Stimulated activated naive CD8-positive, alpha-beta T cell treated with anti-CD3 and anti-CD28 coated beads, Interleukin-15, Interleukin-2, amounts not matched to agents 100 ng/mL and 50 ng/mL, for 24 hours (primary cell): ENCODE measurements around the gene HSD17B4.
"Not testable (repeated sequence)": the region's sequence is repeated elsewhere in the genome, so short reads cannot be mapped to it uniquely, and the experiment has no call there.

Source experiments
- H3K27ac Mint-ChIP-seq: one replicate; pipeline ENCODE4 v1.8.0; 2021; ENCODE audit warnings: mild to moderate bottlenecking, mixed read lengths
- H3K27me3 Mint-ChIP-seq: one replicate; pipeline ENCODE4 v1.8.0; 2021; ENCODE audit warnings: mixed read lengths
- H3K36me3 Mint-ChIP-seq: one replicate; pipeline ENCODE4 v1.8.0; 2021; ENCODE audit warnings: low read depth, mixed read lengths
- H3K4me1 Mint-ChIP-seq: one replicate; pipeline ENCODE4 v1.8.0; 2021; ENCODE audit warnings: low read depth, mixed read lengths
- H3K4me3 Mint-ChIP-seq: one replicate; pipeline ENCODE4 v1.8.0; 2021; ENCODE audit warnings: mild to moderate bottlenecking, mixed read lengths
- H3K9me3 Mint-ChIP-seq: one replicate; pipeline ENCODE4 v1.8.0; 2021; ENCODE audit warnings: mixed read lengths

HSD17B4 gene

DNA sequence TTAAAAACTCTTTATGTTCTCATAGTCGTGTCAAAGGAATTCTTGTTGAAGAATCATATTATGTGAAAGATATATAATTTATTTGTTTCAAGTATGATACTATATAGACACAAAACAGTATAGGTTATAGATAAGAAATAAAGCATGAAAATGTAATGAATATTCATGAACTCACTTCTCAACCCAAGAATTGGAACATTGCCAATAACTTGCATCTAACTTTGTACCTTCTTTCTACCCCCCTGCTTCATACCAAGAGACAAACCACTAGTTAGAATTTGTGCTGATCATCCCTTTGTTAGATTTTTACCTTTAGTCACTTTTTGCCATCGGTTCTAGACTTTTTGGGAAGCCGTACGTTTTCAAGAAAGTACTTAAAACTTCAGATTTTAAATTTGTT is 32.6 kb downstream of the HSD17B4 start:
- Mint-ChIP-seq H3K36me3 (peaks cover 44% of the 10 kb centered on the region), H3K4me1 (no peaks in the 10 kb centered on the region), H3K27me3 (no peaks in the 10 kb centered on the region), H3K27ac (no peak overlapping the region), H3K4me3 (no peak overlapping the region), H3K9me3 (no peaks in the 10 kb centered on the region)

DNA sequence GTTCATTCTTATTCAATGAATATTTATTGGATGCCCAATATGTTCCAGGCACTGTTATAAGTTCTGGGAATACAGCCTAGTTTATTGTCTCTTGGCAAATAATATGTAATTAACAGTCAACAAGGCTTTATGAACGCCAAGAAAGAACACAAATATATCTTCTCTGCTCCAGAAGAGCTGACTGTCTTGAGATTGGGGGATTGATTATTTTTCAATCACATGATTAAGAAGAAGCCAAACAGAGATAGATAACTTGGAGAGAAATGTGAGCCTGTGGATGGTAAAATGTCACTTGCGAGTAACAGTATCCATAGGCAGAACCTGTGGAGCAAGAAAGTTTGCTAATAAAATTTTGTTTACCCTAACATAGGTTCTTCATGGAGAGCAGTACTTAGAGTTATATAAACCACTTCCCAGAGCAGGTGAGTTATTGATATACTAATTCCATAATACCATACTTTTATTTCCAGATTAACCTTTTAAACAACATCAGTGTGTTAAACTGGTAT is 49.4 kb downstream of the HSD17B4 start:
- H3K27me3 Mint-ChIP-seq: no peaks in the 10 kb centered on the region
- peaks cover 5% of the 10 kb centered on the region for H3K9me3 Mint-ChIP-seq
- no peaks in the 10 kb centered on the region for H3K4me1 Mint-ChIP-seq
- peaks cover 58% of the 10 kb centered on the region for H3K36me3 Mint-ChIP-seq
- H3K27ac Mint-ChIP-seq: no peak overlapping the region
- no peak overlapping the region for H3K4me3 Mint-ChIP-seq

DNA sequence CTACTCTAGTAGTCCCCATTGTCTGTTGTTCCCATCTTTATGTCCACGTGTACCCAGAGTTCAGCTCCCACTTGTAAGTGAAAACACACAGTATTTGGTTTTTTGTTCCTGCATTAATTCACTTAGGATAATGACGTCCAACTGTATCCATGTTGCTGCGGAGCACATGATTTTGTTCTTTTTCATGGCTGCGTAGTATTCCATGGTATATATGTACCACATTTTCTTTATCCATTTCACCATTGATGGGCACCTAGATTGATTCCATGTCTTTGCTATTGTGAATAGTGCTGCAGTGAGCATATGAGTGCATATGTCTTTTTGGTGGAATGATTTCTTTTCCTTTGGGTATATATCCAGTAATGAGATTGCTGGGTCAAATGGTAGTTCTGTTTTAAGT is 51.6 kb downstream of the HSD17B4 start:
- H3K36me3 Mint-ChIP-seq: peaks cover 68% of the 10 kb centered on the region
- not testable (repeated sequence) for H3K4me3 Mint-ChIP-seq, H3K27ac Mint-ChIP-seq, H3K27me3 Mint-ChIP-seq, H3K9me3 Mint-ChIP-seq, H3K4me1 Mint-ChIP-seq

DNA sequence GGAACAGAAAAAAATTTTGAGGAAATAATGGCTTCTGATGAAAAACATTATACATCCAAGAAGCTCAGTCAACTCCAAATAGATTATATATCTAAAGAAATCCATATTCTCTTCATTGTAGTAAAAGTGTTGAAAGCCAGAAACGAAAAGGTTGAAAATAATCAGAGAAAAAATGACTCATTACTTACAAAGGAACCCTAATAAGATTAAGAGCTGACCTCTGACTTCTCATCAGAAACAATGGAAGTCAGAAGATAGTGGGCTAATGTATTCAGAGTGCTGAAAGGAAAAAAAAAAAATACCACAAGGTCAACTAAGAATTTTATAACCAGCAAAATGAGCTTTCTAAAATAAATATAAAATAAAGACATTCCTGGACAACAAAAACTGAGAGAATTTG is 60.0 kb downstream of the HSD17B4 start:
- Mint-ChIP-seq H3K36me3 (peaks cover 60% of the 10 kb centered on the region), H3K4me3 (no peak overlapping the region), H3K27me3 (no peaks in the 10 kb centered on the region), H3K9me3 (no peaks in the 10 kb centered on the region), H3K27ac (no peak overlapping the region), H3K4me1 (no peaks in the 10 kb centered on the region)

DNA sequence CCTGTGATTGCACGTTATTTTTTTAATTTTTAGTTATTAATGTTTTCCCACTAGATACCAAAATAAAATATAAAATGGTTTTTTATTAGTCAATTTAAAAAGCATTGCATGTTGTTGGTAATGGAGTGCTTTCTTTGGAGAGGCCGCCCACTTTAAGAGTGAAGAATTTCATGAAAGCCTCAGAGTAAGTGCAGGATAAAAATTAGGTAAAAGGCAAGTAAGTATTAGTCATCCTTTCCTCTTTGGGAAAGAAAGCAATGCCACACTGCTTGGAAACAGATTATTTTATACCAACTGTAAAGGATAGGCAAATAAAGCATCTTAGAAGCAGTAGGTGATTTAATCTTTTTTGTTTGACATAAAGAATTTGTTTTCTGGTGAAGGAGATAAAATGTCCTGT is 62.9 kb downstream of the HSD17B4 start:
- Mint-ChIP-seq H3K27ac (no peak overlapping the region), H3K36me3 (peaks cover 54% of the 10 kb centered on the region), H3K27me3 (no peaks in the 10 kb centered on the region), H3K4me3 (no peak overlapping the region), H3K9me3 (no peaks in the 10 kb centered on the region), H3K4me1 (no peaks in the 10 kb centered on the region)

DNA sequence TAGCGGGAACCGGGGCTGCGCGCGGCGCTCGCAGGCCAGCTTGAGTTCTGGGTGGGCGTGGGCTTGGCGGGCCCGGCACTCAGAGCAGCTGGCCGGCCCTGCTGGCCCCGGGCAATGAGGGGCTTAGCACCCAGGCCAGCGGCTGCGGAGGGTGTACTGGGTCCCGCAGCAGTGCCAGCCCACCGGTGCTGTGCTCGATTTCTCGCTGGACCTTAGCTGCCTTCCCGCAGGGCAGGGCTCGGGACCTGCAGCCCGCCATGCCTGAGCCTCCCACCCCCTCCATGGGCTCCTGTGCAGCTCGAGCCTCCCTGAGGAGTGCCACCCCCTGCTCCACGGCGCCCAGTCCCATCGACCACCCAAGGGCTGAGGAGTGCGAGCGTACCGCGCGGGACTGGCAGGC is 64.8 kb downstream of the HSD17B4 start:
- not testable (repeated sequence) for H3K27me3 Mint-ChIP-seq, H3K4me3 Mint-ChIP-seq, H3K9me3 Mint-ChIP-seq, H3K27ac Mint-ChIP-seq, H3K4me1 Mint-ChIP-seq
- peaks cover 58% of the 10 kb centered on the region for H3K36me3 Mint-ChIP-seq

DNA sequence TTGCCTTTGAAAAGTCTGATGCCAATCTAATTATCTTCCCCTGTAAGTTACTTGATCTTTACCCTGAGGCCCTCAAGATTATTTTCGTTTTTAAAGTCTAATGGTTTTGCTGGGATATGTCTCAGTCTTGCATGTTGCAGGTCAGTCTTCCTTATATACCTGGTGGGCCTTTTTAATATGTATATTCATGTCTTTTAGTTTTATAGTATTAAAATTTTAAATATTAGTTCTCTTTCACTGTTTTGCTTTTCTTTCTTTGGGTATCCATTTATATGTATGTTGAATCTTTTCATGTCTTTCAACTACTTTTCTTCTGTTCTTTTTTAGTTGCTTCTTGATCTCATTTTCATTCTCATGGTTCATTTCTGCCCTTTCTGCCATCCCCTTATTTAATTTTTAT is 68.9 kb downstream of the HSD17B4 start:
- no peaks in the 10 kb centered on the region for H3K4me1 Mint-ChIP-seq
- H3K36me3 Mint-ChIP-seq: peaks cover 51% of the 10 kb centered on the region
- H3K9me3 Mint-ChIP-seq: peaks cover 9% of the 10 kb centered on the region
- no peak overlapping the region for H3K27ac Mint-ChIP-seq
- no peaks in the 10 kb centered on the region for H3K27me3 Mint-ChIP-seq
- H3K4me3 Mint-ChIP-seq: no peak overlapping the region

DNA sequence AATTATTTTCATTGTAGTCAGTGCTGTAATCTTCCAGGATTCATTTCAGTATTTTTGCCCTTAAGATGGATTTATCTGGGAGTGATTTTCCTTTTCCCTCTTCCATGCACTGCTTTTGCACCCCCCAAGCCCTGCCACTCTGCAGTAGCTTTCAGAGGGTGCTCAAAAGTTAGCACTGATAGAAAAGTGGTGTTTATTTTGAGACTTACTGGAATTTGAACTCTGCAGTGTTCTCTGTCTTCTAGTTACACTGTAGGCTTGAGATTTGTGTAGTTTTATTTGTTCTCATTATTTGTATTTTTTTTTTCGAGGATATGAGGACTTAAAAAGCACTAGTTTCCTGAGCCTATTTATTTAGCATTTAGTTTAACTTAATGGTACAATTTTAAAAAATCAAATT is 70.5 kb downstream of the HSD17B4 start:
- Mint-ChIP-seq H3K9me3 (peaks cover 9% of the 10 kb centered on the region), H3K36me3 (peaks cover 50% of the 10 kb centered on the region)

DNA sequence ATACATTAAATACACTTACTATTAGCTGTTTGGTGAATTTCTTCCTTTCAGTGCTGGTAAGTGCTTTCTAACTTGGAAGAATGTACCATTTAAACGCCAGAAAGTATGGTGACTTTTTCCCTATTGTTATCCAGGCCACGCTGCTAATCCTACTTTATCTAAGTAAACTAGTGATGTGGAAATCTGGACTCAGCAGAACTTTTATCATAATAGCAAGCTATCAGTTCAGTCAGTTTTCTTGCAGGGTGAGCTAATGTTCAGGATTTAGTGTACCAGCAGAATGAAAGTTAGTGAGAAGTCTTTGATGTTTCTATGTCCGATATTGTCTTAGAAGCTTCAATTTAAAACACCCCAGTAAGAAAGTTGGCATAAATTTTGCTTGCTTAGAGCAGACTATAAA is 72.2 kb downstream of the HSD17B4 start:
- Mint-ChIP-seq H3K4me3 (no peak overlapping the region), H3K27me3 (no peaks in the 10 kb centered on the region), H3K9me3 (peaks cover 9% of the 10 kb centered on the region), H3K27ac (no peak overlapping the region), H3K4me1 (no peaks in the 10 kb centered on the region), H3K36me3 (peaks cover 43% of the 10 kb centered on the region)

More for the DNA sequence above, 70.5 kb downstream of the HSD17B4 start:
- no peaks in the 10 kb centered on the region for H3K4me1 Mint-ChIP-seq
- H3K27me3 Mint-ChIP-seq: no peaks in the 10 kb centered on the region
- H3K4me3 Mint-ChIP-seq: no peak overlapping the region
- H3K27ac Mint-ChIP-seq: no peak overlapping the region

DNA sequence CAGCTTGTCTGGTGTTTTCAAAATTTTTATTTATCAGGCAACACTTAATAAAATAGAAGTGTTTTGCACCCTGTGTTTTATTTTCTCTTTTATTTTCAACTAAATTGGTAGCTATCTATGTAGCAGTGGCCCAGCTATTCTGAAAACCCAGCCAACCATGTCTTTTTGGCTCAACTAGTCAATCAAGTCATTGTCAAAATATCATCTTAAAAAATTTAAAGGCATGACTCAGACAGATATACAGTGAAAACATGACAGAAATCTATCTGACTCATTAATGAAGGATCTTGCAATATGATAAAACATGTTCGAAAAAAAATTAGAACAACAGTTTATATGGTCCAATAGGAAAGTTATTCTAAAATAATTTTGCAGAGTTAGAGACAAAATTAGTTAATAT is 75.1 kb downstream of the HSD17B4 start:
- H3K36me3 Mint-ChIP-seq: peaks cover 36% of the 10 kb centered on the region
- H3K4me1 Mint-ChIP-seq: no peaks in the 10 kb centered on the region
- no peaks in the 10 kb centered on the region for H3K9me3 Mint-ChIP-seq
- no peak overlapping the region for H3K27ac Mint-ChIP-seq
- no peaks in the 10 kb centered on the region for H3K27me3 Mint-ChIP-seq
- no peak overlapping the region for H3K4me3 Mint-ChIP-seq

DNA sequence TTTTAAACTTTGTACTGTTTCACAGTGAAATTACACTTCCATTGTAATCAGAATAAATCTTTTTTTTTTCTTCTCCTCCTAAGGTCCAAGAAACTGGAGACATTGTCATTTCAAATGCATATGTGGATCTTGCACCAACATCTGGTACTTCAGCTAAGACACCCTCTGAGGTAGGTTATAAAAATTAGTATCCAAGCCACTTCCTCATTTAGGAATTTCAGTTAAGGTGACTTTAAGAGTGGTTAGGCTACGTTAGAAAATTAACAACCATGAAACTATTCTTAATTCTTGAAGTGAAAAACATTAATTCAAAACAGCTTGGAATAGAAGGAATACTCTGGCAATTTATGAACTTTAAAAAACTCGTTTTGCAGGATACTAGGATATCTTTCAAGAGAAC is 77.5 kb downstream of the HSD17B4 start:
- H3K9me3 Mint-ChIP-seq: no peaks in the 10 kb centered on the region
- no peak overlapping the region for H3K27ac Mint-ChIP-seq
- H3K4me1 Mint-ChIP-seq: no peaks in the 10 kb centered on the region
- no peak overlapping the region for H3K4me3 Mint-ChIP-seq
- H3K36me3 Mint-ChIP-seq: peaks cover 40% of the 10 kb centered on the region
- no peaks in the 10 kb centered on the region for H3K27me3 Mint-ChIP-seq

DNA sequence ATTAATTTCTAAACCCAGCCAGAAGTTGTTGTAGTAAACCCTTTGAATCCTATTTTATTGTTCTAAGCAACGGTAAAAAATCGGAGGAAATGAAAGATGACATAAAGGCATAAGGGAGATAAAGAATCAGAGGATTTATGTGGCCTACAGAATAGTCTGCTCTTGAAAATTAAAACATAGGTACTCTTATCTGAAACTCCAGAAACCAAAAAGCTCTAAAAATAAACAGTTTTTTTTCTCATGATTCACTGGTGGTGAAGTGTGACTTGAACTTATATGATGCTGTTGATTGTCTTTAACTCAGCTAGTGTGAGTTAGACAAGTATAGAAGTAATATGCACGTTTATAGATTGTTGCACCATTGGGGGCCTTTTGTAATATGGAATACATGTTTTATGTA is 80.3 kb downstream of the HSD17B4 start:
- Mint-ChIP-seq H3K9me3 (no peaks in the 10 kb centered on the region), H3K4me1 (no peaks in the 10 kb centered on the region), H3K4me3 (no peak overlapping the region), H3K27me3 (no peaks in the 10 kb centered on the region), H3K36me3 (peaks cover 36% of the 10 kb centered on the region), H3K27ac (no peak overlapping the region)

DNA sequence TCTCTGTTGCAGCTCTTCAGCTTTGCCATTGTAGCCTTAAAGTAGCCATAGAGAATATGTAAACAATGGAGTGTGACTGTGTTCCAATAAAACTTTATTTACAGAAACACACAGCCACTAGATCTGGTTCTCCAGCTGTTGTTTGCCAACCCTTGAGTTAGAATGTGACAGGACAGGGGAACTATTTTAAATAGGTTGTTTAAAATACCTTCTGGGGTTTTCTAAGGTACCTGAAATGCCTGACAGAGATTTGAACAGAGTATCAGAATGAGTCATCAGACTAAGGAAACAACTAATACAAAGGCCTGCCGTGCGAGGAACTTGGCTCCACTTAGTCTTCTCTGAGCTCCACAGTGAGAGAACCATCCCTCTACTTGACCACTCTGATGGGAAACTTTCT is 85.4 kb downstream of the HSD17B4 start:
- H3K4me3 Mint-ChIP-seq: no peak overlapping the region
- no peaks in the 10 kb centered on the region for H3K9me3 Mint-ChIP-seq
- H3K36me3 Mint-ChIP-seq: peaks cover 48% of the 10 kb centered on the region
- no peak overlapping the region for H3K27ac Mint-ChIP-seq
- no peaks in the 10 kb centered on the region for H3K4me1 Mint-ChIP-seq
- H3K27me3 Mint-ChIP-seq: no peaks in the 10 kb centered on the region

DNA sequence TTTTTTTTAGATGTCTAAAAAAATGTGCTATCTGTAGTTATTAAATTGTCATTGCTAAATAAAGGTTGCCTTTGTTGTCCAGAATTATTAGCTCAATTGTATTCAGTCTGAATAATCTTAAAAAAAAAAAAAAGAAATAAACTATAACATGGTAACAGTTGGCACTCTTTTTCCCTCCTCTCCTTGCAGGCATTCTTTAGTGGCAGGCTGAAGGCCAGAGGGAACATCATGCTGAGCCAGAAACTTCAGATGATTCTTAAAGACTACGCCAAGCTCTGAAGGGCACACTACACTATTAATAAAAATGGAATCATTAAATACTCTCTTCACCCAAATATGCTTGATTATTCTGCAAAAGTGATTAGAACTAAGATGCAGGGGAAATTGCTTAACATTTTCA is 89.4 kb downstream of the HSD17B4 start:
- Mint-ChIP-seq H3K27me3 (no peaks in the 10 kb centered on the region), H3K9me3 (no peaks in the 10 kb centered on the region), H3K4me3 (no peak overlapping the region), H3K4me1 (no peaks in the 10 kb centered on the region), H3K27ac (no peak overlapping the region), H3K36me3 (peaks cover 31% of the 10 kb centered on the region)

DNA sequence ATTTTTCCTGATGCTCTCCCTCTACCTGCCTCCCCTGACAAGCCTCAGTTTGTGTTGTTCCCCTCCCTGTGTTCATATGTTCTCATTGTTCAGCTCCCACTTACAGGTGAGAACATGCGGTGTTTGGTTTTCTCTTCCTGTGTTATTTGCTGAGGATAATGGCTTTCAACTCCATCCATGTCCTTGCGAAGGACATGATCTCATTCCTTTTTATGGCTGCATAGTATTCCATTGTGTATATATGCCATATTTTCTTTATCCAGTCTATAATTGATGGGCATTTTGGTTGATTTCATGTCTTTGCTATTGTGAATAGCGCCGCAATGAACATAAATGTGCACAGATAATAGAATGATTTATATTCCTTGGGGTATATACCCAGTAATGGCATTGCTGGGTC is 99.5 kb downstream of the HSD17B4 start:
- Mint-ChIP-seq H3K9me3 (peaks cover 3% of the 10 kb centered on the region), H3K27me3 (no peaks in the 10 kb centered on the region), H3K27ac (no peak overlapping the region), H3K4me1 (no peaks in the 10 kb centered on the region), H3K36me3 (no peaks in the 10 kb centered on the region), H3K4me3 (no peak overlapping the region)

DNA sequence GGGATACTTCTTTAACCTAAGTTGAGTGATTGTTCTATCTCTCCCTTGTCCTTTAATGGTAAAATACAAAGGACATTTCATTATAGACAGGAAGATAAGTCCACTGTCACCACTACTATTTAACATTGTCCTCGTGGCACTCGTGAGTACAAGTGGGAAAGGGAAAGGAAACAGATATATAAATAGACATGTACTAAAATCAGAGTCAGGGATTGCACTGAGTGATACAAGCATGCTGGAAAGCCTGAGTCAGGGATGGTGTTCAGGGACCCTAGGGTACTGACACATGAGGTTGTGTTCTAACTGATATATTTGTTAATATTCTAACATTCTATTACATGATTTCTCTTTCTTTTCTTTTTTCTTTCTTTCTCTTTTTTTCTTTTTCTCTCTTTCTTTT is 102.3 kb downstream of the HSD17B4 start:
- Mint-ChIP-seq H3K36me3 (peaks cover 4% of the 10 kb centered on the region), H3K4me3 (no peak overlapping the region), H3K9me3 (peaks cover 17% of the 10 kb centered on the region), H3K27me3 (no peaks in the 10 kb centered on the region), H3K4me1 (no peaks in the 10 kb centered on the region), H3K27ac (no peak overlapping the region)

DNA sequence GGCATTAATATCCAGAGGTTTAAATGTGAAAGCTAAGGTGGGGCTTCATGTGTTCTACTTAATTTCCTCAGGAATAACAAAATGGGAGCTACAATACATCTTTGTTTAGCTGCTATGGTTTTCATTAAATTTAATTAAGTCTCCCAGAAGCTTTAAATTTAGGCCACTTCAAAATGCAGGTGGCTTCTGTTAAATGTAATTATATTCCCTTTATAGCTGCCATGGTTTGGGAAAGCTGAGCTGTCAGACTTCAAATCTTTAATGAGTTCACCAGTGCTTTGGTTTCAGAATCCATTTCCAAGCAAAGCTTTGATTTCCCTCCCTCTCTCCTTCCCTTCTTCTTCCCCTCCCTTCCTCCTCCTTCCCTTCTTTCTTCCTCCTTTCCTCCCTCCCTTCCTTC is 118.6 kb downstream of the HSD17B4 start:
- peaks cover 4% of the 10 kb centered on the region for H3K27me3 Mint-ChIP-seq
- H3K27ac Mint-ChIP-seq: no peak overlapping the region
- H3K9me3 Mint-ChIP-seq: no peaks in the 10 kb centered on the region
- H3K4me1 Mint-ChIP-seq: no peaks in the 10 kb centered on the region
- no peaks in the 10 kb centered on the region for H3K36me3 Mint-ChIP-seq
- no peak overlapping the region for H3K4me3 Mint-ChIP-seq
